ENCODE data around the gene GABRA4.

GABRA4 gene

GRCh38 chr4:46924789-46925529 is 68.4 kb downstream of the GABRA4 start:
- no peak for DNase-seq

GRCh38 chr4:46922205-46922604 is 71.2 kb downstream of the GABRA4 start:
- no peak for DNase-seq

- no peak for DNase-seq
Measured at GRCh38 chr4:46909078-46909477, 84.3 kb downstream of the GABRA4 start, which contains the start of gene COX7B2. Gene COX7B2 (minus strand): TSS chr4:46909245. CDS start chr4:46735192, 174,053 bp downstream.

GRCh38 chr4:46908148-46908547 is 85.2 kb downstream of the GABRA4 start:
- no peak for DNase-seq

GRCh38 chr4:46900082-46900481 is 93.3 kb downstream of the GABRA4 start:
- no peak for DNase-seq

- no peak for DNase-seq
Measured at GRCh38 chr4:46894826-46895225, 98.6 kb downstream of the GABRA4 start.

- DNase-seq, result no peak
Measured at GRCh38 chr4:46890056-46890455, 103.3 kb downstream of the GABRA4 start.

GRCh38 chr4:46889410-46889809 is 104.0 kb downstream of the GABRA4 start:
- DNase-seq, result no peak

GRCh38 chr4:46886711-46887110 is 106.7 kb downstream of the GABRA4 start:
- DNase-seq, result no peak

GRCh38 chr4:46878641-46879040 is 114.7 kb downstream of the GABRA4 start:
- DNase-seq, result no peak

GRCh38 chr4:46874811-46875210 is 118.6 kb downstream of the GABRA4 start:
- DNase-seq, result no peak

- no peak for DNase-seq
Measured at GRCh38 chr4:46870411-46870810, 123.0 kb downstream of the GABRA4 start.
